Upper lobe of left lung (tissue), 4 donors: ENCODE results near the gene DIP2C.

Source experiments
- POLR2A ChIP-seq, 4 donors: fragments of 450-650 bp; IDR thresholded peaks; one replicate each; pipeline ENCODE4 v1.5.1; 2016 to 2017; ENCODE audit warnings: antibody characterized with exemption in 4 of 4, mild to moderate bottlenecking in 2 of 4
- TF ChIP-seq, protein P1 (sequence below), 6 experiments: fragments of 450-650 bp in 4 of 6; fragments of 200-600 bp in 2 of 6; sonication (generic) in 2 of 6; IDR thresholded peaks; one replicate each; pipeline ENCODE4 v1.5.1; 2016 to 2019; ENCODE audit warnings: antibody characterized with exemption in 6 of 6

DNA sequence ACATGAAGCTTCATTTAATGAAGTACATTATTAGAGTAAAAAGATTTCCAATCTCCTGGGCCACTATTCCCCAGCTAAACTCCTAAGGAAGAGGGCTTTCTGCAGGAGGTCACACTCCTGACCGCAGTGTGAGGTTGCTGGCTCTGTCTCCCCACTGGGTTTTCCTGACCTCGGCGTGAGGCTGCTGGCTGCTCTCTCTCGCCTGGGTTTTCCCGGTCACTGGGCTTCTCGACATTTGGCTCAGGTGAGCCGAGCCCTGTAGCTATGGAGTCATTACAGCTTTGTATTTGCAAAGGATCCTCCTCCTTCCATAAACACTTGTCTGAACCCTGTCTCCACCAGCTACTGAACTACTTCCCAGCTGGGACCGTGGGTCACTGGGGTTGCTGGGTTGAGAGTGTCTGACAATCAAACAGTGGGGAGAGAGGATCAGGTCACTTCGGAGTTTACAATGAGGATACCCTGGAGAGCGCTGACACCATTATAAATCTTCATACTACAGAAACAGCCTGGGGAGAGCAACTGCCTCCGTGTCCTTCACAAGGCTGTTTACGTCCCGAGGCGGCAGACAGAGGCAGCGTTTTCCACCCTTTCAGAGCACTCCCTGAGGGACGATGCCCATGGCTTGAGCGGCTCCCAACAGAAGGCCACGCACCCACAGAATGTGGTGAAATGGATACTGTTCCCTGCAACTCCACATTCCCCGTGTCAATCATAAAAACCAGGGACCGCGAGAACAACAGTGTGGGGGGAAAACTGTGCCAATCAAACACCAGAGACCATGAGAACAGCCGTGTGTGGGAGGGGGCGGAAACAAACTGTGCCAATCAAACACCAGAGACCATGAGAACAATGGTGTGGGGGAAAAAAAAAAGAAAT is 328.0 kb downstream of the DIP2C start:
- TF ChIP-seq, protein P1, sequence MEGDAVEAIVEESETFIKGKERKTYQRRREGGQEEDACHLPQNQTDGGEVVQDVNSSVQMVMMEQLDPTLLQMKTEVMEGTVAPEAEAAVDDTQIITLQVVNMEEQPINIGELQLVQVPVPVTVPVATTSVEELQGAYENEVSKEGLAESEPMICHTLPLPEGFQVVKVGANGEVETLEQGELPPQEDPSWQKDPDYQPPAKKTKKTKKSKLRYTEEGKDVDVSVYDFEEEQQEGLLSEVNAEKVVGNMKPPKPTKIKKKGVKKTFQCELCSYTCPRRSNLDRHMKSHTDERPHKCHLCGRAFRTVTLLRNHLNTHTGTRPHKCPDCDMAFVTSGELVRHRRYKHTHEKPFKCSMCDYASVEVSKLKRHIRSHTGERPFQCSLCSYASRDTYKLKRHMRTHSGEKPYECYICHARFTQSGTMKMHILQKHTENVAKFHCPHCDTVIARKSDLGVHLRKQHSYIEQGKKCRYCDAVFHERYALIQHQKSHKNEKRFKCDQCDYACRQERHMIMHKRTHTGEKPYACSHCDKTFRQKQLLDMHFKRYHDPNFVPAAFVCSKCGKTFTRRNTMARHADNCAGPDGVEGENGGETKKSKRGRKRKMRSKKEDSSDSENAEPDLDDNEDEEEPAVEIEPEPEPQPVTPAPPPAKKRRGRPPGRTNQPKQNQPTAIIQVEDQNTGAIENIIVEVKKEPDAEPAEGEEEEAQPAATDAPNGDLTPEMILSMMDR (IDR thresholded peaks at IDR 0.05), result no peak
- no peak for TF ChIP-seq POLR2A (IDR thresholded peaks at IDR 0.05)
